Endothelial cell of umbilical vein (primary cell): ENCODE data around the gene SCN5A. TPM values are rescaled to one million over a fixed set of nuclear protein-coding genes. Genes with fewer than 3 reads are reported as not detected.

ENCODE experiments used
- BruUV-seq: library from RNA; stranded (reverse); fragments of 400-500 nt; replicated peaks from 2 replicates; lab custom pipeline; 2021; lab: Mats Ljungman, UMichigan
- CTCF ChIA-PET: fragments of 300-600, 350-600 bp; sonication (Branson Sonifier 250); formaldehyde crosslinking; loops from one replicate; lab custom pipeline; 2021; ENCODE audit warnings: antibody characterized with exemption, inconsistent platforms; lab: Charles Lee
- POLR2A ChIA-PET: fragments of 300-600, 350-600 bp; sonication (Branson Sonifier 250); formaldehyde crosslinking; loops from one replicate; lab custom pipeline; 2021; ENCODE audit warnings: antibody characterized with exemption, inconsistent platforms; lab: Charles Lee
- DNase-seq: peaks from one replicate; pipeline ENCODE4 v3.0.0-alpha.2; 2011; ENCODE audit warnings: low read depth, low spot score
- FAIRE-seq: peaks from 2 replicates; lab custom pipeline; 2011; peaks lifted over from hg19 to GRCh38; lab: Jason Lieb, UNC
- H2AFZ ChIP-seq: 2 replicates; pipeline ENCODE4 v1.6.0; 2012; ENCODE audit warnings: low read depth, low read length, control low read depth, inconsistent platforms
- H3K27ac ChIP-seq: 2 replicates; pipeline ENCODE4 v1.5.1; 2011; ENCODE audit warnings: low read depth, mild to moderate bottlenecking, control low read depth, low read length, moderate library complexity; ENCODE audit not compliant: insufficient read depth
- H3K27me3 ChIP-seq, 2 experiments: 2 replicates each; pipeline versions ENCODE4 v1.6.0 to v1.6.1; 2011; ENCODE audit warnings: low read length in 2 of 2, mixed read lengths in 1 of 2; ENCODE audit not compliant: control insufficient read depth in 2 of 2, insufficient read depth in 2 of 2
- H3K36me3 ChIP-seq, 2 experiments: 2 replicates in 1 of 2; 3 replicates in 1 of 2; pipeline ENCODE4 v1.5.1; 2011; ENCODE audit warnings: low read length in 2 of 2, mild to moderate bottlenecking in 1 of 2, moderate library complexity in 1 of 2; ENCODE audit not compliant: control insufficient read depth in 2 of 2, insufficient read depth in 2 of 2; ENCODE audit errors: extremely low read depth in 1 of 2
- H3K4me1 ChIP-seq: 3 replicates; pipeline ENCODE4 v1.5.1; 2011; ENCODE audit warnings: mild to moderate bottlenecking, low read length; ENCODE audit not compliant: control insufficient read depth, insufficient read depth; ENCODE audit errors: extremely low read depth
- H3K4me2 ChIP-seq: 2 replicates; pipeline ENCODE4 v1.6.1; 2011; ENCODE audit warnings: low read length, control low read depth, mixed read lengths; ENCODE audit not compliant: insufficient read depth
- H3K4me3 ChIP-seq, 3 experiments: fragments of 200-600 bp in 1 of 3; sonication (generic), shearing (Covaris generic) in 1 of 3; replicated peaks in 1 of 3; 2 replicates each; pipeline ENCODE4 v1.5.1; 2011 to 2016; ENCODE audit warnings: control low read depth in 3 of 3, low read length in 3 of 3, mild to moderate bottlenecking in 2 of 3, inconsistent platforms in 1 of 3, low read depth in 1 of 3, moderate library complexity in 1 of 3; ENCODE audit not compliant: insufficient read depth in 1 of 3
- H3K79me2 ChIP-seq: 2 replicates; pipeline ENCODE4 v1.6.0; 2012; ENCODE audit warnings: low read length, inconsistent platforms; ENCODE audit not compliant: control insufficient read depth, insufficient read depth
- H3K9ac ChIP-seq: replicated peaks from 2 replicates; pipeline ENCODE3; 2011; ENCODE audit warnings: low read length, control low read depth; ENCODE audit not compliant: insufficient read depth; ENCODE audit errors: extremely low read depth
- H3K9me1 ChIP-seq: replicated peaks from 3 replicates; pipeline ENCODE4 v1.6.0; 2011; ENCODE audit warnings: mild to moderate bottlenecking, low read length; ENCODE audit not compliant: control insufficient read depth, insufficient read depth; ENCODE audit errors: extremely low read depth
- H3K9me3 ChIP-seq: replicated peaks from 2 replicates; pipeline ENCODE4 v1.5.1; 2012; ENCODE audit warnings: low read length, inconsistent platforms; ENCODE audit not compliant: control insufficient read depth, insufficient read depth
- H4K20me1 ChIP-seq: replicated peaks from 2 replicates; pipeline ENCODE3; 2011; ENCODE audit warnings: mild to moderate bottlenecking, low read length; ENCODE audit not compliant: control insufficient read depth, insufficient read depth; ENCODE audit errors: extremely low read depth
- EZH2 ChIP-seq: IDR thresholded peaks from 2 replicates; pipeline ENCODE4 v1.6.1; 2012; ENCODE audit warnings: borderline replicate concordance, low read depth, mild to moderate bottlenecking, moderate library complexity, low read length, inconsistent platforms; ENCODE audit not compliant: severe bottlenecking
- FOS ChIP-seq: IDR thresholded peaks from 2 replicates; pipeline ENCODE4 v1.6.1; 2011; ENCODE audit warnings: mild to moderate bottlenecking, low read length, moderate library complexity, borderline replicate concordance; ENCODE audit not compliant: insufficient read depth
- GATA2 ChIP-seq: IDR thresholded peaks from 2 replicates; pipeline ENCODE4 v1.7.0; 2011; ENCODE audit warnings: low read depth, mild to moderate bottlenecking, moderate library complexity, mixed read lengths, low read length; ENCODE audit not compliant: insufficient read length, insufficient read depth
- JUN ChIP-seq: IDR thresholded peaks from 2 replicates; pipeline ENCODE4 v1.6.1; 2011; ENCODE audit warnings: borderline replicate concordance, low read depth; ENCODE audit not compliant: insufficient read length, insufficient read depth
- MYC ChIP-seq: IDR thresholded peaks from one replicate; pipeline ENCODE4 v1.6.1; 2011; ENCODE audit warnings: mild to moderate bottlenecking, low read depth, low read length
- POLR2A ChIP-seq: IDR thresholded peaks from 2 replicates; pipeline ENCODE4 v1.6.1; 2012; ENCODE audit warnings: low read depth, mild to moderate bottlenecking, control low read depth, low read length
- POLR2AphosphoS5 ChIP-seq: IDR thresholded peaks from 2 replicates; pipeline ENCODE4 v1.6.1; 2012; ENCODE audit warnings: low read depth, mild to moderate bottlenecking, control low read depth, low read length, moderate library complexity; ENCODE audit not compliant: insufficient read depth
- dilution Hi-C: fragments of 300-500 bp; cut with MboI; formaldehyde crosslinking; loops from one replicate; pipeline ENCODE4 v1.15.0; 2019; ENCODE audit warnings: low sequenced_read_pairs; ENCODE audit not compliant: extremely low pct_ligation_motif_present
- intact Hi-C: fragments of 100-400 bp; cut with micrococcal nuclease; formaldehyde crosslinking; loops from one replicate; pipeline ENCODE4 v1.10.0; 2022
- polyA plus RNA-seq, 4 experiments: library from polyadenylated mRNA; depleted of rRNA in 3 of 4; stranded (reverse) in 3 of 4; unstranded in 1 of 4; fragments of >200 nt; gene quantifications; 2 replicates each; pipeline versions ENCODE4 v1.2.1 to v1.2.3, GENCODE V29; 2011 to 2012; ENCODE audit warnings: missing spikeins in 1 of 4
- total RNA-seq: library from RNA; stranded (reverse); gene quantifications from 2 replicates; pipeline ENCODE4 v1.2.3, GENCODE V29; 2021
- TF ChIP-seq, protein P1 (sequence below), 2 donors: IDR thresholded peaks; 1 replicate in 1 of 2; 2 replicates in 1 of 2; pipeline ENCODE4 v1.5.1; 2011; ENCODE audit warnings: low read length in 2 of 2, mild to moderate bottlenecking in 2 of 2, moderate library complexity in 2 of 2, control low read depth in 1 of 2, inconsistent platforms in 1 of 2, low read depth in 1 of 2; ENCODE audit not compliant: insufficient read depth in 1 of 2; ENCODE audit errors: extremely low read depth in 1 of 2
- TF ChIP-seq, protein P2 (sequence below): IDR thresholded peaks from 2 replicates; pipeline ENCODE4 v1.6.1; 2011; ENCODE audit not compliant: insufficient read depth, insufficient read length

SCN5A gene
- total and polyA plus RNA-seq, 2 donors (not counting 3 experiments of a cell fraction or from before 2014, with no cell fraction given), result 2.7 to 20.0 TPM

DNA sequence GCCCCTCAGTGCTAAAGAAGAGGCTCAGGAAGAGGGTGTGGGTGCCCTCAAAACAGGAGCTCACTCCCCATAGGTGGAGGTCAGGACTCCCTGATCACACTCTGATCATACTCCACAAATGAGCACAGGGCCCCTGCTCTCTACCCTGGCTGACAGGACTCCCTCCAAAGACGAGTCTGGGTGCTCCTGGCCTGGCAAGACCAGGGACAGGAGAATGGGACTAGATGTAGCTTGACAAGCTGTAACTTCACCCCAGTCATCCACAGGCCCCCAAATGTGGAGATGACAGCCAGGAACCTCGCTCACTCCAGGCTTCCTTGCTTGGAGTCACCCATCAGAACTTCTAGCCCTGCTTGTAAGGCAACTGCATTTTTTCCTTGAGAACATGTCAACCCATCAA is 11.1 kb downstream of the SCN5A start:
- Histone ChIP-seq H3K27me3 (no peaks in the 10 kb centered on the region), H2AFZ (no peak overlapping the region), H3K4me1 (peaks cover 10% of the 10 kb centered on the region), H3K9me3 (no peaks in the 10 kb centered on the region), H3K79me2 (no peaks in the 10 kb centered on the region), H3K9ac (no peak overlapping the region), H4K20me1 (no peaks in the 10 kb centered on the region), H3K9me1 (no peaks in the 10 kb centered on the region), H3K4me3 (no peak overlapping the region), H3K27ac (no peak overlapping the region), H3K4me2 (no peak overlapping the region), H3K36me3 (no peaks in the 10 kb centered on the region)
- TF ChIP-seq POLR2AphosphoS5 (no peak), JUN (no peak), FOS (no peak), GATA2 (no peak), POLR2A (no peak), EZH2 (no peak), MYC (no peak)
- TF ChIP-seq, protein P1, sequence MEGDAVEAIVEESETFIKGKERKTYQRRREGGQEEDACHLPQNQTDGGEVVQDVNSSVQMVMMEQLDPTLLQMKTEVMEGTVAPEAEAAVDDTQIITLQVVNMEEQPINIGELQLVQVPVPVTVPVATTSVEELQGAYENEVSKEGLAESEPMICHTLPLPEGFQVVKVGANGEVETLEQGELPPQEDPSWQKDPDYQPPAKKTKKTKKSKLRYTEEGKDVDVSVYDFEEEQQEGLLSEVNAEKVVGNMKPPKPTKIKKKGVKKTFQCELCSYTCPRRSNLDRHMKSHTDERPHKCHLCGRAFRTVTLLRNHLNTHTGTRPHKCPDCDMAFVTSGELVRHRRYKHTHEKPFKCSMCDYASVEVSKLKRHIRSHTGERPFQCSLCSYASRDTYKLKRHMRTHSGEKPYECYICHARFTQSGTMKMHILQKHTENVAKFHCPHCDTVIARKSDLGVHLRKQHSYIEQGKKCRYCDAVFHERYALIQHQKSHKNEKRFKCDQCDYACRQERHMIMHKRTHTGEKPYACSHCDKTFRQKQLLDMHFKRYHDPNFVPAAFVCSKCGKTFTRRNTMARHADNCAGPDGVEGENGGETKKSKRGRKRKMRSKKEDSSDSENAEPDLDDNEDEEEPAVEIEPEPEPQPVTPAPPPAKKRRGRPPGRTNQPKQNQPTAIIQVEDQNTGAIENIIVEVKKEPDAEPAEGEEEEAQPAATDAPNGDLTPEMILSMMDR (IDR thresholded peaks at IDR 0.05; ENCODE audit: extremely low read depth in 1 of 2, insufficient read depth in 1 of 2, low read depth in 1 of 2, low read length in 2 of 2), result no peak
- TF ChIP-seq, protein P2, sequence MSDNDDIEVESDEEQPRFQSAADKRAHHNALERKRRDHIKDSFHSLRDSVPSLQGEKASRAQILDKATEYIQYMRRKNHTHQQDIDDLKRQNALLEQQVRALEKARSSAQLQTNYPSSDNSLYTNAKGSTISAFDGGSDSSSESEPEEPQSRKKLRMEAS, result no peak
- no TSS peak for BruUV-seq
- dilution Hi-C loops (no loop called here), intact Hi-C loops (no loop called here)
- FAIRE-seq (no peak), DNase-seq (no peak)
- ChIA-PET CTCF (interaction anchor here (2.0 kb wide), 1 partner anchor 17 kb away, joined by 5 read pairs; no protein-coding TSS in a partner anchor), POLR2A (no interaction called here)
